Motor neuron (in vitro differentiated cells): ENCODE results near the gene CLIC4. TPM values are rescaled to one million over a fixed set of nuclear protein-coding genes. Genes with fewer than 3 reads are reported as not detected.
A peak's percentile ranks its signal among the peaks of the same experiment; 100 is the strongest.
"Not testable (repeated sequence)": the region's sequence is repeated elsewhere in the genome, so short reads cannot be mapped to it uniquely, and the experiment has no call there.

Source experiments
- ATAC-seq, 8 experiments: fragments of 200-7000 bp; cut with Tn5 transposase; replicated peaks in 6 of 8; 2 replicates each; pipeline ENCODE4 v1.8.0; 2021; ENCODE audit warnings: mild to moderate bottlenecking in 8 of 8, moderate library complexity in 8 of 8
- H3K27ac ChIP-seq, 2 donors: fragments of 250-450 bp; sonication (Bioruptor Pico); 2 replicates each; pipeline ENCODE4 v1.9.0; 2021; ENCODE audit warnings: antibody characterized with exemption in 2 of 2, mild to moderate bottlenecking in 2 of 2, moderate library complexity in 1 of 2
- H3K4me1 ChIP-seq, 2 donors: fragments of 250-450 bp; sonication (Bioruptor Pico); replicated peaks in 1 of 2; 2 replicates each; pipeline ENCODE4 v1.6.1; 2021; ENCODE audit warnings: antibody characterized with exemption in 2 of 2, mild to moderate bottlenecking in 2 of 2, moderate library complexity in 1 of 2
- H3K4me3 ChIP-seq, 5 donors: fragments of 250-450 bp; sonication (Bioruptor Pico); 2 replicates each; pipeline ENCODE4 v1.9.0; 2021; ENCODE audit warnings: antibody characterized with exemption in 5 of 5, mild to moderate bottlenecking in 5 of 5, moderate library complexity in 4 of 5
- WGBS, 10 experiments: fragments of 450-650 bp; shearing (Covaris generic); methylation state at CpG; one replicate each; pipeline ENCODE4 v1.0.0; 2022; 5-methylcytosine and 5-hydroxymethylcytosine counted together
- in situ Hi-C, 9 experiments: fragments of 400-800 bp; cut with MboI; loops; one replicate each; pipeline ENCODE4 v1.15.0; 2021; ENCODE audit warnings: low sequenced_read_pairs in 9 of 9, low pct_unique_long_range_greater_than_20kb in 2 of 9; ENCODE audit not compliant: unreplicated experiment in 9 of 9
- total RNA-seq, 8 experiments: library from RNA; unstranded; fragments of 300-600 nt; gene quantifications; 2 replicates each; pipeline versions ENCODE4 v1.2.3 to v1.2.4, GENCODE V29; 2022

Gene CLIC4
- total RNA-seq, 8 experiments from 2014 or later: 77.0 to 188 (median 106) TPM

- Histone ChIP-seq H3K27ac (no peak overlapping the region), H3K4me3 (peak overlapping the region in 1 of 5 donors; percentile 16), H3K4me1 (peaks cover 0 to 8% of the 10 kb centered on the region in 2 donors)
- ATAC-seq: peak in 6 of 8 experiments; percentile 35 to 86 (median 57)
- in situ Hi-C loops: no loop called here
- WGBS, 10 experiments: 0 to 73% (median 62%) methylated on average over 1 to 10 of the region's 13 CpGs; no CpG with 5 or more reads in 2 of the 10 experiments
Measured at GRCh38 chr1:24724345-24725208, 20.7 kb upstream of the CLIC4 start.

GRCh38 chr1:24725209-24725651 is 20.0 kb upstream of the CLIC4 start:
- peak in 5 of 8 experiments; percentile 23 to 63 (median 61) for ATAC-seq
- H3K4me3 ChIP-seq: no peak overlapping the region
- WGBS, 10 experiments: 0 to 90% (median 29%) methylated on average over 1 to 5 of the region's 5 CpGs; no CpG with 5 or more reads in 2 of the 10 experiments
- no peak overlapping the region for H3K27ac ChIP-seq
- in situ Hi-C loops: no loop called here
- peaks cover 0 to 8% of the 10 kb centered on the region in 2 donors for H3K4me1 ChIP-seq

GRCh38 chr1:24726741-24727140 is 18.5 kb upstream of the CLIC4 start:
- no peak overlapping the region for H3K4me3 ChIP-seq
- H3K4me1 ChIP-seq: peaks cover 6 to 15% of the 10 kb centered on the region in 2 donors
- 83 to 100% (median 94%) methylated on average over 1 to 4 of the region's 4 CpGs; no CpG with 5 or more reads in 3 of the 10 experiments for WGBS, 10 experiments
- ATAC-seq: no peak
- in situ Hi-C loops: no loop called here
- no peak overlapping the region for H3K27ac ChIP-seq

GRCh38 chr1:24727501-24728216 is 17.6 kb upstream of the CLIC4 start:
- H3K27ac ChIP-seq: no peak overlapping the region
- ATAC-seq: peak in 6 of 8 experiments; percentile 31 to 99 (median 63)
- H3K4me3 ChIP-seq: no peak overlapping the region
- H3K4me1 ChIP-seq: peaks cover 6 to 15% of the 10 kb centered on the region in 2 donors
- in situ Hi-C loops: no loop called here
- WGBS, 10 experiments: 12 to 100% (median 68%) methylated on average over 1 to 9 of the region's 9 CpGs

- peaks cover 6 to 15% of the 10 kb centered on the region in 2 donors for H3K4me1 ChIP-seq
- ATAC-seq: no peak
- WGBS, 10 experiments: 91 to 100% (median 96%) methylated on average over 1 to 10 of the region's 10 CpGs; no CpG with 5 or more reads in 4 of the 10 experiments
Measured at GRCh38 chr1:24728982-24729381, 16.3 kb upstream of the CLIC4 start.

GRCh38 chr1:24732186-24732885 is 12.9 kb upstream of the CLIC4 start:
- no peak overlapping the region for H3K4me3 ChIP-seq
- ATAC-seq: peak in 3 of 8 experiments; percentile 45 to 66 (median 53)
- 11 to 100% (median 83%) methylated on average over 1 to 3 of the region's 4 CpGs; no CpG with 5 or more reads in 3 of the 10 experiments for WGBS, 10 experiments
- H3K27ac ChIP-seq: no peak overlapping the region
- H3K4me1 ChIP-seq: peaks cover 9 to 13% of the 10 kb centered on the region in 2 donors
- in situ Hi-C loops: no loop called here

More at GRCh38 chr1:24728982-24729381, 16.3 kb upstream of the CLIC4 start:
- Histone ChIP-seq H3K4me3 (no peak overlapping the region), H3K27ac (no peak overlapping the region)
- in situ Hi-C loops: no loop called here

- peaks cover 9 to 13% of the 10 kb centered on the region in 2 donors for H3K4me1 ChIP-seq
- 75 to 100% (median 93%) methylated on average over 1 to 6 of the region's 7 CpGs; no CpG with 5 or more reads in 1 of the 10 experiments for WGBS, 10 experiments
- H3K4me3 ChIP-seq, in situ Hi-C loops, ATAC-seq, H3K27ac ChIP-seq: not testable (repeated sequence)
Measured at GRCh38 chr1:24733342-24733741, 11.9 kb upstream of the CLIC4 start.

- WGBS, 10 experiments: 14 to 89% (median 67%) methylated on average over 1 to 5 of the region's 5 CpGs; no CpG with 5 or more reads in 3 of the 10 experiments
- in situ Hi-C loops: no loop called here
- ATAC-seq: peak in 1 of 8 experiments; percentile 14
- Histone ChIP-seq H3K27ac (no peak overlapping the region), H3K4me3 (no peak overlapping the region), H3K4me1 (peaks cover 9 to 13% of the 10 kb centered on the region in 2 donors)
Measured at GRCh38 chr1:24735156-24735508, 10.1 kb upstream of the CLIC4 start.

GRCh38 chr1:24735509-24736375 is 9.5 kb upstream of the CLIC4 start:
- peak; percentile 25 to 82 (median 36) for ATAC-seq
- in situ Hi-C loops: no loop called here
- peaks cover 6 to 8% of the 10 kb centered on the region in 2 donors for H3K4me1 ChIP-seq
- H3K4me3 ChIP-seq: no peak overlapping the region
- 23 to 90% (median 72%) methylated on average over 1 to 16 of the region's 16 CpGs for WGBS, 10 experiments
- H3K27ac ChIP-seq: no peak overlapping the region

- 60 to 93% (median 84%) methylated on average over 1 to 6 of the region's 6 CpGs; no CpG with 5 or more reads in 2 of the 10 experiments for WGBS, 10 experiments
- peaks cover 3 to 6% of the 10 kb centered on the region in 2 donors for H3K4me1 ChIP-seq
- no peak for ATAC-seq
- H3K4me3 ChIP-seq: no peak overlapping the region
- no peak overlapping the region for H3K27ac ChIP-seq
- in situ Hi-C loops: no loop called here
Measured at GRCh38 chr1:24737368-24738117, 7.7 kb upstream of the CLIC4 start.

- ATAC-seq: no peak
- WGBS, 10 experiments: 87 to 100% (median 98%) methylated on average over 1 to 9 of the region's 9 CpGs; no CpG with 5 or more reads in 1 of the 10 experiments
- in situ Hi-C loops: no loop called here
Measured at GRCh38 chr1:24739241-24739640, 6.0 kb upstream of the CLIC4 start.

More at GRCh38 chr1:24739241-24739640, 6.0 kb upstream of the CLIC4 start:
- Histone ChIP-seq H3K4me3 (no peak overlapping the region), H3K27ac (no peak overlapping the region), H3K4me1 (peaks cover 8 to 17% of the 10 kb centered on the region in 2 donors)
